ENCODE measurements around the gene IKZF2. TPM values are rescaled to one million over a fixed set of nuclear protein-coding genes. Genes with fewer than 3 reads are reported as not detected.
A peak's percentile ranks its signal among the peaks of the same experiment; 100 is the strongest.

Gene IKZF2
- total and polyA plus RNA-seq, 4 donors = 1.3 to 51.4 (median 7.3) TPM

- DNase-seq = no peak
- no peak for ATAC-seq (ENCODE audit: insufficient read depth, low FRiP score)
Observed at GRCh38 chr2:212958757-212959295, 192.6 kb downstream of the IKZF2 start.

GRCh38 chr2:212958133-212958532 is 193.3 kb downstream of the IKZF2 start:
- Histone ChIP-seq H3K4me1 (ENCODE audit: control insufficient read depth in 5 of 5, insufficient read depth in 5 of 5, low read length in 5 of 5) (peaks cover 0 to 10% (median 0%) of the 10 kb centered on the region in 5 donors), H3K4me3 (no peak overlapping the region), H3K27ac (ENCODE audit: low read depth in 1 of 2, low read length in 1 of 2) (no peak overlapping the region), H3K36me3 (ENCODE audit: control insufficient read depth in 4 of 4, insufficient read depth in 4 of 4, low read length in 4 of 4) (peaks cover 0 to 2% (median 0%) of the 10 kb centered on the region in 4 donors), H3K27me3 (ENCODE audit: control insufficient read depth in 3 of 3, insufficient read depth in 3 of 3, low read length in 2 of 3) (no peaks in the 10 kb centered on the region), H3K9ac (ENCODE audit: insufficient read depth in 1 of 2, low read length in 2 of 2) (no peak overlapping the region), H3K9me3 (ENCODE audit: control insufficient read depth in 4 of 4, insufficient read depth in 3 of 4, low read length in 3 of 4) (no peaks in the 10 kb centered on the region)
- TF ChIP-seq CTCF (IDR thresholded peaks at IDR 0.05; ENCODE audit: control extremely low read depth, extremely low read depth) = no peak
- no peak for ATAC-seq (ENCODE audit: insufficient read depth, low FRiP score)
- no peak for DNase-seq
- 73 to 82% methylated on average over 3 of the region's 3 CpGs for WGBS, 2 donors

More at GRCh38 chr2:212958757-212959295, 192.6 kb downstream of the IKZF2 start:
- 46 to 61% methylated on average over 7 of the region's 7 CpGs for WGBS, 2 donors
- Histone ChIP-seq H3K36me3 (ENCODE audit: control insufficient read depth in 4 of 4, insufficient read depth in 4 of 4, low read length in 4 of 4) (no peaks in the 10 kb centered on the region), H3K27me3 (ENCODE audit: control insufficient read depth in 3 of 3, insufficient read depth in 3 of 3, low read length in 2 of 3) (no peaks in the 10 kb centered on the region), H3K27ac (ENCODE audit: low read depth in 1 of 2, low read length in 1 of 2) (no peak overlapping the region), H3K4me1 (ENCODE audit: control insufficient read depth in 5 of 5, insufficient read depth in 5 of 5, low read length in 5 of 5) (peaks cover 0 to 10% (median 0%) of the 10 kb centered on the region in 5 donors), H3K4me3 (no peak overlapping the region), H3K9me3 (ENCODE audit: control insufficient read depth in 4 of 4, insufficient read depth in 3 of 4, low read length in 3 of 4) (no peaks in the 10 kb centered on the region), H3K9ac (ENCODE audit: insufficient read depth in 1 of 2, low read length in 2 of 2) (no peak overlapping the region)
- no peak for TF ChIP-seq CTCF (IDR thresholded peaks at IDR 0.05; ENCODE audit: control extremely low read depth, extremely low read depth)

- Histone ChIP-seq H3K27me3 (ENCODE audit: control insufficient read depth in 3 of 3, insufficient read depth in 3 of 3, low read length in 2 of 3) (no peaks in the 10 kb centered on the region), H3K36me3 (ENCODE audit: control insufficient read depth in 4 of 4, insufficient read depth in 4 of 4, low read length in 4 of 4) (peaks cover 0 to 2% (median 0%) of the 10 kb centered on the region in 4 donors), H3K27ac (ENCODE audit: low read depth in 1 of 2, low read length in 1 of 2) (no peak overlapping the region), H3K4me3 (no peak overlapping the region), H3K9ac (ENCODE audit: insufficient read depth in 1 of 2, low read length in 2 of 2) (no peak overlapping the region), H3K4me1 (ENCODE audit: control insufficient read depth in 5 of 5, insufficient read depth in 5 of 5, low read length in 5 of 5) (peaks cover 0 to 10% (median 0%) of the 10 kb centered on the region in 5 donors), H3K9me3 (ENCODE audit: control insufficient read depth in 4 of 4, insufficient read depth in 3 of 4, low read length in 3 of 4) (no peaks in the 10 kb centered on the region)
- no peak for TF ChIP-seq CTCF (IDR thresholded peaks at IDR 0.05; ENCODE audit: control extremely low read depth, extremely low read depth)
- peak; percentile 51 for ATAC-seq (ENCODE audit: insufficient read depth, low FRiP score)
- no peak for DNase-seq
Observed at GRCh38 chr2:212957624-212958023, 193.8 kb downstream of the IKZF2 start.

Measured in lung (tissue), 12 donors.